IPS-20b (cell line): ENCODE data around the gene CCDC57.

Source experiments
- H3K27ac ChIP-seq: one replicate; pipeline ENCODE4 v1.5.1; 2013; ENCODE audit warnings: low read length
- H3K27me3 ChIP-seq: 2 replicates; pipeline ENCODE4 v1.6.1; 2013; ENCODE audit warnings: mild to moderate bottlenecking, low read length, inconsistent platforms; ENCODE audit not compliant: insufficient read depth
- H3K36me3 ChIP-seq: 2 replicates; pipeline ENCODE4 v1.6.1; 2013; ENCODE audit warnings: low read depth, mild to moderate bottlenecking, inconsistent platforms, low read length, moderate library complexity; ENCODE audit not compliant: insufficient read depth
- H3K4me1 ChIP-seq: 2 replicates; pipeline ENCODE4 v1.6.1; 2013; ENCODE audit warnings: mild to moderate bottlenecking, control low read depth, inconsistent platforms, low read length, moderate library complexity; ENCODE audit not compliant: insufficient read depth
- H3K4me3 ChIP-seq: 2 replicates; pipeline ENCODE4 v1.5.1; 2013; ENCODE audit warnings: mild to moderate bottlenecking, low read length, inconsistent platforms
- H3K9ac ChIP-seq: 2 replicates; pipeline ENCODE4 v1.6.1; 2013; ENCODE audit warnings: low read depth, mild to moderate bottlenecking, inconsistent platforms, low read length, moderate library complexity
- H3K9me3 ChIP-seq: 2 replicates; pipeline ENCODE4 v1.6.1; 2013; ENCODE audit warnings: mild to moderate bottlenecking, low read depth, low read length, inconsistent platforms; ENCODE audit not compliant: insufficient read depth

The CCDC57 gene

DNA sequence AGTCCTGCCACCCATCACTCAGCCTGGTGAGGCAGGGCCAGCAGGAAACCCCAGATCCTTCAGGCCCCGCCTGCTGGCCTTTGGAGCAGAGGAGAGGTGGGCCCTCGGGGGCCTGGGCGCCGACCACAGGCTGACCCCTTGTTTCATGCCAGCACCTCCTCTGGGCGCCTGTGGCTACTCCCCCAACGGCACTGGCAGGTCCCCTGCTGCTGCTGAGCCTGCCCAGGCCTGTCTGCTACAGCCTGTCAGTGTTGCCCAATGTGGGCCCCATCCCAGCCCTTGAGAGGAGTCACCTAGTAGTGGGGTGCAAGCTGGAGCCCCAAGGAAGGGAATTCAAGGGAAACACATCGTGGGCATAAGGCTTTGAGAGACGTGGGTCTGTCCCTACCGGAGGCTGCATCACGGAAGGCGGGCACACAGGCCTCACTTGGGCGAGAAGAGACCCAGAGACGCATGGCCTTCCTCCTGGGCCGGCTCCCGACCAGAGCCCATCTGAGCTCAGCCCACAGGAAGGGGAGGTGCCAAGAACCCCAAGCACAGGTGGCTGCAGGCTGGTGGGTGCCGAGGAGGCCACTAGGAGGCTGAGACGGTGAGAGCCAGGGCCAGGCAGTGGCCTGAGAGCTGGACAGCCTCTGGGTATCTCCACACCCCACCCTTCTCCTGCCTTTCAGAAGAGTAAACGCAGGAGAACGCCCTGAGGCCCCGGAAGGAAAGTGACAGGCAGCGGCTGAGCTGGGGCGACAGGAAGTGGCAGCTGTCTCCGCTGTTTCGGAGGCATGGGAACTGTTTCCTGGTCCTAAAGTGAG lies 106.6 kb downstream of the CCDC57 start:
- Histone ChIP-seq H3K4me1 (peaks cover 6% of the 10 kb centered on the region; the same call in 1 of the 2 replicates), H3K36me3 (no peaks in the 10 kb centered on the region), H3K4me3 (no peak overlapping the region), H3K9ac (peak overlapping the region; percentile 8; the same call in 1 of the 2 replicates), H3K9me3 (no peaks in the 10 kb centered on the region), H3K27ac (no peak overlapping the region), H3K27me3 (peaks cover 8% of the 10 kb centered on the region; the same call in 1 of the 2 replicates)

DNA sequence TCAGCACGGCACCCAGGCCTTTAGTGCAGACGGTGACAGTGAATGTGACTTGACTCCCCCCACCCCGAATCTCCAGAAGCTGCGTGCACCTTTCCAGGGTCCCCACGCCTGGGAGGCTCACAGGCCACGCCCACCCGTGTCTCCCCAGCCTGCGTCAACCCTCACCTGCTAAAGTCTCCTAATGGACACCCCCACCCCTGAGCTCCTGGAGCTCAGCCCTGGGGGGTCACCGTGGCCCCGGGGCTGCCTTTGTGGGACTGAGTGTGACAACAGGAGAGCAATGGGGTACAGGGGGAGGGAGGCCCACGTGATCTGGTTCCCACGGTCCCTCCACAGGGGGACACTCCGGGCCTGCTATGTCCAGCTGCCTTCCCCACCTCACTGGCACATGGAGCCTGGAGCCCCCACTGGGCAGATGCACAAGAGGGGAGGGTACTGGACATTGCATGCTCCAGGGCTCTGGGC lies 107.2 kb downstream of the CCDC57 start:
- Histone ChIP-seq H3K36me3 (no peaks in the 10 kb centered on the region), H3K9ac (no peak overlapping the region), H3K4me3 (no peak overlapping the region), H3K4me1 (peaks cover 6% of the 10 kb centered on the region; the same call in 1 of the 2 replicates), H3K27me3 (peaks cover 8% of the 10 kb centered on the region; the same call in 1 of the 2 replicates), H3K9me3 (no peaks in the 10 kb centered on the region), H3K27ac (no peak overlapping the region)

DNA sequence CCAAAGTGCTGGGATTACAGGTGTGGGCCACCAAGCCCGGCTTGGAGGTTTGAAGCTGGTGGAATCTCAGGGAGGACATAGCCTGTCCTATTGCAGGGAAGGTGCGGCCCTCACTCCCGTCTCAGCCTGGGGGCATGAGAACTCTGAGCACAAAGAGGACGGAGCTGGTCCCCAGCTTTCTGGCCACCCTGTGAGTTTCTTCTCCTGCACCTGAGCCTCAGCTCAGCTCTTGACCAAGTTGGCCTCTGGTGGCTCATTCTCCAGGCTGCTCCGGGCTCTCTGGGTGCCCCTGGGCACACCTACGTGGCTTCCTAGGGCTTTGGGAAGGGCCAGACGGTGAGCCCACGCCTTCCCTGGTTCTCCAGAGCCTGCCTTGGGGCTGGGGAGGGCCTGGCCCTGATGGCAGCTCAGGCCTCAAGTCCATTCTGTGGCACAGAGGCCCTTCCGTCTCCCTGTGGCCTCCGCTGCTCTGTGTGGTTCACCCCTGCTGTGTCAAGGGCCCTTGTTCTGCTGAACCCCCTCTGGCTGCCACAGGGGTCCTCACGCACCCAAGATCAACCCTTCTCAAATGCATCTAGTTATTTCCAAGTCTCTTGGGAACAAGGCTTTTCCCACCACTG lies 107.7 kb downstream of the CCDC57 start:
- Histone ChIP-seq H3K9me3 (no peaks in the 10 kb centered on the region), H3K36me3 (no peaks in the 10 kb centered on the region), H3K4me3 (no peak overlapping the region), H3K9ac (no peak overlapping the region), H3K4me1 (peaks cover 6% of the 10 kb centered on the region; the same call in 1 of the 2 replicates), H3K27ac (no peak overlapping the region), H3K27me3 (peaks cover 8% of the 10 kb centered on the region; the same call in 1 of the 2 replicates)

DNA sequence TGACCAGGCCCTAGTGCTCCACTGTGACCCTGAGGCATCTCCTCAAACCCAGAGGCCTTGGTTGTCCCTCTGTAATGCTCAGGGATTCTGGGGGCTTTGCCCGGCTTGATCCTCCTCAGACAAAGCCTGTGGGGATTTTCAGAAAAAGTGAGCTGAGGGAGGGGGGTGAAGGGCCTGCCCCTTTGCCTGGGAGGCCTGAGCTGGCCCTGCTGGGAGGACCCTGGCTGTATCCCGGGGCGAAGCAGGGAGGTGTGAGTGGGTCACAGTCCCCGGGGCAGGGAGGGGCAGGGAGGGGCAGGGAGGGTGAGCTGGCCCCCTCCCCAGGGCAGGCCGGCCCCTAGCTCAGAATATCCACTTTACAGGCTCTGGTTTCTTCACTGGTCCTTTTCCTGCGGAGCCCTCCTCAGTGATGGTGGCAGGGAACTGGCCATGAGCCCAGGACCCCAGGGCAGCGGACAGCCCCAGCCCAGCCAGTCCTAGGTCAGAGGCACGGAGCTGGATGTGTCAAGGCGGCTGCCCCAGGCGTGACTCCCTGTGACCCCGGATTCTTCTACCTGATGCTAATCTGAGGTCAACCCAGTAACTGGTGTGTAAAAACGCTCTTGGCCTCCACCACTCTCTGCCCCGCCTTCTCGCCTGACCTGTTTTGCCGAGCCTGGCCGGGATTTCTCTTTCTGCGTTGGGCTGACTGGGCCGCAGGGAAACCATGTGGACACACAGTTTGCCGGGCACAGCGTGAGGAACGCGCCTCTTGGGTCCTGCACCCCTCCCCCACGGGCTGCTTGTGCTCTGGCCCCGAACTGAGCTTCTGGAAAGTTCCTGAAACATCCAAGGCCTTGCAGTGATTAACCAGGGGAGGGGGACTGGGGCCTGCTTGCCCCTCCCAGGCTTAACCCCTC lies 108.8 kb downstream of the CCDC57 start:
- Histone ChIP-seq H3K36me3 (no peaks in the 10 kb centered on the region), H3K27ac (peak overlapping the region; percentile 33), H3K4me1 (peaks cover 10% of the 10 kb centered on the region; the same call in 1 of the 2 replicates), H3K9ac (peak overlapping the region; percentile 46; the same call in 1 of the 2 replicates), H3K9me3 (no peaks in the 10 kb centered on the region), H3K4me3 (no peak overlapping the region), H3K27me3 (peaks cover 5% of the 10 kb centered on the region; the same call in 1 of the 2 replicates)

DNA sequence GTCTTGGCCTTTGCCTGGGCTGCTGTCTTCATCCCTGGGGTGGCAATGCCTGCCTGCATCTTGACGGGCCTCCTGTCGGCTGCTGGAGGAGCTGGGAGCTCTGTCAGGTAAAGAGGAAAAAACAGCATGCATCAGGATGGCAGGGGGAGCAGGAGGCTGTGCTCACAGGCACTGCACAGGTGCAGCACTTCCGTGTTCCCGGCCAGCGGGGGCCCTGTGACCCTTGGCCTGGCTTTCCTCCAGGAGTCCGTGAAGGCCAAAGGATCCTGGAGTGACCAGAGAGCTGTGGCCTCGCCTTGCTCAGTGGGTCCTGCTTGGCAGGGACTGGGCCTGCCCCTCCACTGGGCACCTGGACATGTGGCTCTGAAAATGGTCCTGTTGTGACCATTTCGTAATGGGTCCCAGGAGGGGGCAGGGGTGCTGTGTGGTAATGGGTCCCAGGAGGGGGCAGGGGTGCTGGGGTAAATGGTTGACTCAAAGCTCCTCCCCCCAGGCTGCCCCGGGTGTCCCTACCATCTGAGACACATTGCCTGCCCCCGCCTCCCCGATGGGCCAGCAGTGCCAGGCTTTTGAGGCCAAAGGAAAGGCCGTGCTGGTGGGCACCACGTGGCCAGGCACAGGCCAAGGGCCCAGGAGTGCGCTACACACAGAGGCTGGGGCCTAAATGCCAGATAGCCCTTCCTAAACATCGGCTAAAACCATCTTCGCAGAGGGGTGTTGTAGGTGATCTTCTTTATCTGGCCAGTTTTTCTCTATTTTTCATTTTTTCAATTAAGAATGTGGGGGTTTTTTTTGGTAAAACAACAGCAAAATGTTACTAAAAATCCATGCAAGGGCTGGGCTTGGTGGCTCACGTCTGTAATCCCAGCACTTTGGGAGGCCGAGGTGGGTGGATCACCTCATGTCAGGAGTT lies 110.6 kb downstream of the CCDC57 start:
- Histone ChIP-seq H3K9ac (no peak overlapping the region), H3K36me3 (no peaks in the 10 kb centered on the region), H3K27ac (no peak overlapping the region), H3K9me3 (no peaks in the 10 kb centered on the region), H3K27me3 (no peaks in the 10 kb centered on the region), H3K4me1 (peaks cover 10% of the 10 kb centered on the region; the same call in 1 of the 2 replicates), H3K4me3 (no peak overlapping the region)

DNA sequence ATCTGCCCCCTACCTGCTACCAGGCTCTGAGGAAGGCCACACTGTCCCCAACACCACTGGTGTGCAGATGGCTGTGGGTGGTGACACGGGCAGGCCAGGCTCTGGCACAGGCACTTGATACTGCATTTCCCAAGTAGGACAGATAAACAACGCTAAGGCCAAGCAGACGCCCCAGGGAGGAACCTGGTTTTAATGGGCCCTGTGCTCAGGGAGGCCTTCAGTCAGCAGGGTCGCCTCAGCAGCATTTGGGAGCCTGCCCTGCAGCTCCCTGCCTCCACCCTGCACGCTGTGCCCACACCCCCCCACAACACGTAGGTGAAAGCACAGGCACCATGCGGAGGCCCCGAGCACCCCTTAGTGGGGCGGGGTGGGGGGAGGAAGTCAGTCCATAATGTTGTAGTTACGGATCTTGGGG lies 111.3 kb downstream of the CCDC57 start:
- no peak overlapping the region for H3K27ac ChIP-seq
- H3K9me3 ChIP-seq = no peaks in the 10 kb centered on the region
- peaks cover 3% of the 10 kb centered on the region; the same call in 1 of the 2 replicates for H3K36me3 ChIP-seq
- no peak overlapping the region for H3K4me3 ChIP-seq
- no peaks in the 10 kb centered on the region for H3K27me3 ChIP-seq
- peaks cover 10% of the 10 kb centered on the region; the same call in 1 of the 2 replicates for H3K4me1 ChIP-seq
- H3K9ac ChIP-seq = no peak overlapping the region

DNA sequence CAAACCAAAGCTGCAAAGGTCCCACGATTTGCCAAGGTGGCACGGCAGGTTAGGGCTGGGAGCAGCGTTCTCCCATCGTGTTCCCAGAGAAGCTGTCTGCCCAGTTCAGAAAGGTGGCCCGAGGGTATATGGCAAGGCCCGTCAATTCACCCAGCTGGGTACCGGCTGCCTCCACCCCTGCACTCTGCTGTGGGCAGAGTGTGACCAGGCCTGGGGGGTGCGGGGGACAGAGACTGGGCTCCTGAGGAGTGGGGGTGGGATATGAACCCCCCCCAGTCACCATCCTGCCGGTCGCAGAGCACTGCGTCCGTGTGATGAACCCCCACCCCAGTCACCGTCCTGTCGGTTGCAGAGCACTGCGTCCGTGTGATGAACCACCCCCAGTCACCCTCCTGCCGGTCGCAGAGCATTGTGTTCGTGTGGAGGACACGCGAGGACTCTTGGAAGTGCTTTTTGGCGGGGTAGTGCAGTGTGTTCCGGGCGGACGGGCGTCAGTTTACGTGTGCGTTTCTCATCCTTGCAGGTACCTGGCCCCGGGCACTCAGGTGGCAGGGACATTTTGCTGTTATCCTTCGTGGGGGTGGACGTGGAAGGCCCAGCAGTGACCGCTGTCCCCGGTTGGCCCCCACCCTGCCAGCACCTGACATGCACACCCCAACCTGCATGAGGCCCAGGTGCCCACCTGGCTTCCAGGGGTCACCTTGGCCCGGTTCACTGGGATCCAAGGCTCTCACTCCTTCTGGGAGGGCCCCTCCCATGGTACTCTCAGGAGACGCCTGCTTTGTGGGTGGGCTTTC lies 111.9 kb downstream of the CCDC57 start:
- Histone ChIP-seq H3K27me3 (no peaks in the 10 kb centered on the region), H3K9me3 (no peaks in the 10 kb centered on the region), H3K9ac (no peak overlapping the region), H3K4me3 (no peak overlapping the region), H3K27ac (no peak overlapping the region), H3K36me3 (peaks cover 9% of the 10 kb centered on the region), H3K4me1 (peaks cover 11% of the 10 kb centered on the region; the same call in 1 of the 2 replicates)

DNA sequence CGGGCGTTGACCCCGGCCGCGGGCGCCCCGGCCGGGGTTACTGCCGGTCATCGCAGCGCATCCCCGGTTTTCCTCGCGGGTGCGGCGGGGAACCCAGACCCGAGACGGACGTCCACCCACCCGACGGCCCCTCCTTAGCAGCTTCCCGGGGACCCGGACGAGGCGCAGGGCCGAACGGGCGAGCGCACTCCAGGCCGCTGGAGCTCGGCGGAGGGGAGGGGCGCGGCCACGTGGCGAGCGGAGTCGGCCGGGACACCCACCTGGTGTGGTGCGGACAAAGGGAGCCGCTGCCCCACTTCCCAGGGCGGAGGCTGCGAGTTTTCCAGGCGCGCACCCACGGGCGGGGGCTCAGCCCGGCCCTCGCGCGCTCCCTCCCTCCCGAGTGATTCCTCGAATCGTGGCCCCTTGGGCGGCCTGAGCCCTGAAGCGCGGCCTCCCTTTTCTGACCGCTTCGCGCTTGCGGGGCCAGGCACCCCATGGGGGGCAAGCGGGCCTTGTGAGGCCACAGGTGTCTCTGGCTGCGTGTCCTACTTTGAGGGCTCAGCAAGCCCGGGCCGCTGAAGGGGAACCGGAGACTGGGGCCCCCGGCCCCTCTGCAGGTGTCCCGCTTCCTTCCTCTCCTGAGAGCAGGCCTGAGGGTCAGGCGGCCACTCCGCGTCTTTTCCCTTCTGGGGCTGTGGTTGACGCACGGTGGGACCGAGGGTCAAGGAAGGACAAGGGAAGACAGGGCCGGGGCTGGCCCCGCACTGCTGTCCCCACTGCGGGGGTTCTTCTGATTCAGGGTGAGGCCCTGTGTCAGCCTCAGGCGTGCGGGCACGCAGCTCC lies 113.5 kb downstream of the CCDC57 start:
- no peaks in the 10 kb centered on the region for H3K9me3 ChIP-seq
- peak overlapping the region; percentile 91; the same call in 1 of the 2 replicates for H3K9ac ChIP-seq
- H3K4me1 ChIP-seq = peaks cover 11% of the 10 kb centered on the region; the same call in 1 of the 2 replicates
- peak overlapping the region; percentile 94 for H3K27ac ChIP-seq
- H3K27me3 ChIP-seq = no peaks in the 10 kb centered on the region
- H3K4me3 ChIP-seq = peak overlapping the region; percentile 68; the same call in 1 of the 2 replicates
- peaks cover 21% of the 10 kb centered on the region for H3K36me3 ChIP-seq

DNA sequence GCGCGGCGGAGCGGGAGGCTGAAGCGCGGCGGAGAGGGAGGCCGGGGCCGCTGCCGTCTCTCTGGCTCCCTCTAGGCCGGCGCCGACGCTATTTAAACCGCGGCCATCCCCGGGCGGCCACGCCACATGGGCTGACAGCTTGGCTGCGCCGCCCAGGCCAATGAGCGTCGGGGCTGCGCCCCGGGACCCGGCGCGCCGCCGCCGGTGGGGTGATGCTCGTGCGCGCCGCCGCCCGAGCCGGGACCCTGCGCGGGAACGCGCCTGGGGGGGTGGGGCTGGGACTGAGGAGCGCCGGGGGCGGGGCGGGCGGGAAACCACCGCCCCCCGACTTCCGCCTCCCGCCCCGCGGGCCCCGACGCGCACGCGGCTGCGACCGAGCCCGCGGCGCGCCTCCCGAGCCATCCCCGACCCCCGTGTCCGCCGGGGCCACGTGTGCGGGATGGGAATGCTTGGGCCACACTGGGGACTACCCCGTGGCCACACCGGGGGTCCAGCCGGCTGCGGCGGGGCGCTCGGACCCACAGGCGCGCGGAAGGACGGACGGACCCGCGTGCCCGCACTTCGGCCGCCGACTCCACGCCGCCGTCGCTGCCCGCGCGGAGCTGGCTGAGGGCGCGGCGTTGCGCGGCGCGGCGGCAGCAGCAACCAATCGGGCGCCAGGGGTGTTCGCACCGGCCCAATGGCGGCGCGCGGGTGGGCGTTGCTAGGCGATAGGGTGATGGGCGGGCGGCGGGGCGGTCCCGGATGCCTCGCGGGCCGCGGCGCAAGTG lies 114.3 kb downstream of the CCDC57 start, which contains the start of gene FASN:
Gene FASN, minus strand, starts transcription at position 68 of the 770 bp plus-strand sequence. CDS start 1,791 bp downstream, outside the sequence.
- peak within 1 kb of the TSS; percentile 91 for H3K9ac ChIP-seq
- peak within 1 kb of the TSS; percentile 87 for H3K4me3 ChIP-seq

More for the DNA sequence above, 114.3 kb downstream of the CCDC57 start, which contains the start of gene FASN:
- Histone ChIP-seq H3K4me1 (peaks cover 8% of the 10 kb centered on the region; the same call in 1 of the 2 replicates), H3K27me3 (no peaks in the 10 kb centered on the region), H3K36me3 (peaks cover 27% of the 10 kb centered on the region), H3K27ac (peak within 1 kb of the TSS; percentile 94), H3K9me3 (no peaks in the 10 kb centered on the region)
